OCI-LY3 (cell line): ENCODE data around the gene EIF4G1.

Source experiments
- H2AFZ ChIP-seq: fragments of 200-600, 300-600 bp; shearing (Covaris generic); 2 replicates; pipeline ENCODE4 v1.6.0; 2014; ENCODE audit warnings: antibody characterized with exemption, low read depth, low read length
- H3K27ac ChIP-seq: fragments of 200-600, 300-600 bp; sonication (generic); 2 replicates; pipeline ENCODE4 v1.5.1; 2014; ENCODE audit warnings: mild to moderate bottlenecking, low read length, moderate library complexity, mixed read lengths
- H3K27me3 ChIP-seq: fragments of 200-600, 300-600 bp; sonication (generic); 2 replicates; pipeline ENCODE4 v1.6.1; 2014; ENCODE audit warnings: low read depth, low read length, mixed read lengths
- H3K36me3 ChIP-seq: fragments of 200-600, 300-600 bp; sonication (generic); replicated peaks from 2 replicates; pipeline ENCODE3; 2014; ENCODE audit warnings: low read depth, low read length, mixed read lengths
- H3K4me1 ChIP-seq: fragments of 300-600, 200-600 bp; sonication (generic); 2 replicates; pipeline ENCODE4 v1.6.1; 2014; ENCODE audit warnings: low read length, mixed read lengths
- H3K4me2 ChIP-seq: fragments of 200-600, 300-600 bp; sonication (generic); 2 replicates; pipeline ENCODE4 v1.6.1; 2014; ENCODE audit warnings: low read length, mixed read lengths
- H3K4me3 ChIP-seq: fragments of 300-600, 200-600 bp; sonication (generic); 2 replicates; pipeline ENCODE4 v1.5.1; 2014; ENCODE audit warnings: antibody characterized with exemption, mild to moderate bottlenecking, low read length, moderate library complexity
- H3K79me2 ChIP-seq: fragments of 300-600, 200-600 bp; shearing (Covaris generic); 2 replicates; pipeline ENCODE4 v1.6.1; 2014; ENCODE audit warnings: mild to moderate bottlenecking, low read length, mixed read lengths
- H3K9ac ChIP-seq: fragments of 300-600, 200-600 bp; shearing (Covaris generic); 2 replicates; pipeline ENCODE4 v1.6.0; 2014; ENCODE audit warnings: mild to moderate bottlenecking, low read length, moderate library complexity
- H3K9me3 ChIP-seq: fragments of 200-600, 300-600 bp; shearing (Covaris generic); 2 replicates; pipeline ENCODE4 v1.6.1; 2014; ENCODE audit warnings: low read length, mixed read lengths; ENCODE audit not compliant: insufficient read depth
- H4K20me1 ChIP-seq: fragments of 200-600, 300-600 bp; sonication (generic); 2 replicates; pipeline ENCODE4 v1.6.1; 2016; ENCODE audit warnings: low read length, mixed read lengths; ENCODE audit not compliant: insufficient read depth
- CTCF ChIP-seq: fragments of 200-600, 300-600 bp; sonication (generic); IDR thresholded peaks from 2 replicates; pipeline ENCODE4 v1.5.1; 2014; ENCODE audit warnings: antibody characterized with exemption, low read length, low read depth
- EZH2phosphoT487 ChIP-seq: fragments of 200-600 bp; shearing (Covaris generic); IDR thresholded peaks from 2 replicates; pipeline ENCODE4 v1.6.1; 2018; ENCODE audit warnings: antibody characterized with exemption, mixed run types, low read depth

EIF4G1 gene

GRCh38 chr3:184316792-184317191, 2.4 kb downstream of the EIF4G1 start:
- Histone ChIP-seq H3K9me3 (no peaks in the 10 kb centered on the region), H3K79me2 (peaks cover 72% of the 10 kb centered on the region), H3K36me3 (peaks cover 52% of the 10 kb centered on the region), H4K20me1 (peaks cover 62% of the 10 kb centered on the region), H3K9ac (no peak overlapping the region), H3K27ac (no peak overlapping the region), H2AFZ (no peak overlapping the region), H3K4me1 (peaks cover 19% of the 10 kb centered on the region), H3K27me3 (no peaks in the 10 kb centered on the region), H3K4me3 (peak overlapping the region; percentile 98), H3K4me2 (peak overlapping the region; percentile 88)
- TF ChIP-seq EZH2phosphoT487 (no peak), CTCF (no peak)

GRCh38 chr3:184317201-184317600, 2.8 kb downstream of the EIF4G1 start:
- no peak overlapping the region for H3K9ac ChIP-seq
- no peak overlapping the region for H3K27ac ChIP-seq
- H3K4me3 ChIP-seq = no peak overlapping the region
- no peak for TF ChIP-seq EZH2phosphoT487
- TF ChIP-seq CTCF = no peak
- peaks cover 19% of the 10 kb centered on the region for H3K4me1 ChIP-seq
- peaks cover 56% of the 10 kb centered on the region for H3K36me3 ChIP-seq
- no peaks in the 10 kb centered on the region for H3K27me3 ChIP-seq
- H3K79me2 ChIP-seq = peaks cover 74% of the 10 kb centered on the region
- H3K9me3 ChIP-seq = no peaks in the 10 kb centered on the region
- peaks cover 65% of the 10 kb centered on the region for H4K20me1 ChIP-seq
- H3K4me2 ChIP-seq = peak overlapping the region; percentile 88; the same call in 1 of the 2 replicates
- H2AFZ ChIP-seq = no peak overlapping the region

GRCh38 chr3:184320104-184320445, 5.7 kb downstream of the EIF4G1 start:
- TF ChIP-seq CTCF = no peak
- no peak for TF ChIP-seq EZH2phosphoT487
- Histone ChIP-seq H3K27ac (no peak overlapping the region), H3K79me2 (peaks cover 88% of the 10 kb centered on the region), H3K36me3 (peaks cover 83% of the 10 kb centered on the region), H3K4me2 (no peak overlapping the region), H3K27me3 (no peaks in the 10 kb centered on the region), H3K4me3 (no peak overlapping the region), H3K9me3 (no peaks in the 10 kb centered on the region), H3K9ac (no peak overlapping the region), H3K4me1 (peaks cover 16% of the 10 kb centered on the region), H2AFZ (no peak overlapping the region), H4K20me1 (peaks cover 73% of the 10 kb centered on the region)

DNA sequence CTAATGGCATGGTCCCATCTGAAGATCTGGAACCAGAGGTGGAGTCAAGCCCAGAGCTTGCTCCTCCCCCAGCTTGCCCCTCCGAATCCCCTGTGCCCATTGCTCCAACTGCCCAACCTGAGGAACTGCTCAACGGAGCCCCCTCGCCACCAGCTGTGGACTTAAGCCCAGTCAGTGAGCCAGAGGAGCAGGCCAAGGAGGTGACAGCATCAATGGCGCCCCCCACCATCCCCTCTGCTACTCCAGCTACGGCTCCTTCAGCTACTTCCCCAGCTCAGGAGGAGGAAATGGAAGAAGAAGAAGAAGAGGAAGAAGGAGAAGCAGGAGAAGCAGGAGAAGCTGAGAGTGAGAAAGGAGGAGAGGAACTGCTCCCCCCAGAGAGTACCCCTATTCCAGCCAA, 7.3 kb downstream of the EIF4G1 start:
- Histone ChIP-seq H3K79me2 (peaks cover 80% of the 10 kb centered on the region), H3K4me3 (no peak overlapping the region), H3K36me3 (peaks cover 86% of the 10 kb centered on the region), H4K20me1 (peaks cover 64% of the 10 kb centered on the region), H3K4me1 (peaks cover 7% of the 10 kb centered on the region), H3K9ac (no peak overlapping the region), H2AFZ (no peak overlapping the region), H3K4me2 (no peak overlapping the region), H3K9me3 (no peaks in the 10 kb centered on the region), H3K27ac (no peak overlapping the region), H3K27me3 (no peaks in the 10 kb centered on the region)
- no peak for TF ChIP-seq CTCF
- TF ChIP-seq EZH2phosphoT487 = no peak
